Spinal cord (tissue), 10 donors: ENCODE results near the gene CREBL2. TPM values are rescaled to one million over a fixed set of nuclear protein-coding genes. Genes with fewer than 3 reads are reported as not detected.

Source experiments
- DNase-seq, 6 donors: peaks; one replicate each; pipeline versions ENCODE4 v3.0.0 to v3.0.0-alpha.2; 2013 to 2015; ENCODE audit warnings: low spot score in 6 of 6, low read depth in 4 of 6
- H3K27ac ChIP-seq: one replicate; pipeline ENCODE4 v1.5.1; 2013; ENCODE audit warnings: low read depth, low read length, control low read depth
- H3K27me3 ChIP-seq: one replicate; pipeline ENCODE4 v1.6.1; 2013; ENCODE audit warnings: low read length; ENCODE audit not compliant: control insufficient read depth, insufficient read depth
- H3K36me3 ChIP-seq: one replicate; pipeline ENCODE4 v1.6.1; 2013; ENCODE audit warnings: low read length; ENCODE audit not compliant: control insufficient read depth, insufficient read depth
- H3K4me1 ChIP-seq: one replicate; pipeline ENCODE4 v1.6.1; 2013; ENCODE audit warnings: low read length; ENCODE audit not compliant: control insufficient read depth, insufficient read depth
- H3K4me3 ChIP-seq: one replicate; pipeline ENCODE4 v1.5.1; 2013; ENCODE audit warnings: low read depth, low read length, control low read depth
- H3K9me3 ChIP-seq: one replicate; pipeline ENCODE4 v1.6.1; 2013; ENCODE audit warnings: low read length; ENCODE audit not compliant: control insufficient read depth, insufficient read depth
- WGBS: methylation state at CpG from one replicate; pipeline ENCODE4 v1.1.5; 2013; ENCODE audit warnings: missing lambda C conversion rate; ENCODE audit not compliant: insufficient coverage; 5-methylcytosine and 5-hydroxymethylcytosine counted together
- polyA plus RNA-seq, 2 donors: library from polyadenylated mRNA; unstranded; fragments of 120-200 nt; gene quantifications; one replicate each; pipeline ENCODE4 v1.2.1, GENCODE V29; 2013; ENCODE audit not compliant: insufficient read length in 2 of 2
- total RNA-seq, 2 donors: library from RNA; depleted of rRNA in 1 of 2; stranded (reverse); fragments of 120-200 nt in 1 of 2; fragments of >200 nt in 1 of 2; gene quantifications; one replicate each; pipeline versions ENCODE4 v1.2.3 to v1.2.4, GENCODE V29; 2013 to 2014
- donor health status: healthy.

Gene CREBL2
- total and polyA plus RNA-seq, 4 donors = 27.8 to 58.6 (median 31.2) TPM

- H3K27ac ChIP-seq = no peak overlapping the region
- H3K4me3 ChIP-seq = no peak overlapping the region
- H3K9me3 ChIP-seq = no peaks in the 10 kb centered on the region
- H3K4me1 ChIP-seq = peaks cover 2% of the 10 kb centered on the region
- H3K36me3 ChIP-seq = peaks cover 14% of the 10 kb centered on the region
- 61% methylated on average over 2 of the region's 7 CpGs for WGBS
- DNase-seq = no peak
- no peaks in the 10 kb centered on the region for H3K27me3 ChIP-seq
These were observed 49.6 kb downstream of the CREBL2 start for GRCh38 chr12:12661086-12661856.

GRCh38 chr12:12663644-12664294 lies 52.1 kb downstream of the CREBL2 start:
- H3K9me3 ChIP-seq = no peaks in the 10 kb centered on the region
- H3K4me1 ChIP-seq = no peaks in the 10 kb centered on the region
- peaks cover 11% of the 10 kb centered on the region for H3K36me3 ChIP-seq
- DNase-seq = no peak
- H3K27ac ChIP-seq = no peak overlapping the region
- no peak overlapping the region for H3K4me3 ChIP-seq
- 89% methylated on average over 9 of the region's 15 CpGs for WGBS
- no peaks in the 10 kb centered on the region for H3K27me3 ChIP-seq

- DNase-seq = no peak
- 88% methylated on average over 12 of the region's 13 CpGs for WGBS
- H3K4me1 ChIP-seq = no peaks in the 10 kb centered on the region
- H3K36me3 ChIP-seq = peaks cover 11% of the 10 kb centered on the region
- H3K4me3 ChIP-seq = no peak overlapping the region
- no peaks in the 10 kb centered on the region for H3K27me3 ChIP-seq
- H3K27ac ChIP-seq = no peak overlapping the region
- H3K9me3 ChIP-seq = no peaks in the 10 kb centered on the region
These were observed 53.5 kb downstream of the CREBL2 start for GRCh38 chr12:12665194-12665593.

- Histone ChIP-seq H3K27ac (no peak overlapping the region), H3K36me3 (peaks cover 5% of the 10 kb centered on the region), H3K4me1 (no peaks in the 10 kb centered on the region), H3K27me3 (no peaks in the 10 kb centered on the region), H3K9me3 (no peaks in the 10 kb centered on the region), H3K4me3 (no peak overlapping the region)
- no CpG with 5 or more reads among the region's 1 CpG for WGBS
- DNase-seq = no peak
These were observed 56.3 kb downstream of the CREBL2 start for GRCh38 chr12:12668005-12668404.

- no peaks in the 10 kb centered on the region for H3K9me3 ChIP-seq
- peak in 1 of 6 donors; percentile 8 for DNase-seq
- no peak overlapping the region for H3K27ac ChIP-seq
- WGBS = no CpG with 5 or more reads among the region's 2 CpGs
- H3K4me3 ChIP-seq = no peak overlapping the region
- no peaks in the 10 kb centered on the region for H3K4me1 ChIP-seq
- no peaks in the 10 kb centered on the region for H3K27me3 ChIP-seq
- H3K36me3 ChIP-seq = peaks cover 5% of the 10 kb centered on the region
These were observed 57.3 kb downstream of the CREBL2 start for GRCh38 chr12:12669020-12669419.

- WGBS = 80% methylated on average over 2 of the region's 8 CpGs
- Histone ChIP-seq H3K27me3 (no peaks in the 10 kb centered on the region), H3K27ac (no peak overlapping the region), H3K36me3 (no peaks in the 10 kb centered on the region), H3K4me3 (no peak overlapping the region), H3K4me1 (no peaks in the 10 kb centered on the region), H3K9me3 (no peaks in the 10 kb centered on the region)
- DNase-seq = no peak
These were observed 60.4 kb downstream of the CREBL2 start for GRCh38 chr12:12671850-12672660.

- H3K4me1 ChIP-seq = no peaks in the 10 kb centered on the region
- DNase-seq = no peak
- no peaks in the 10 kb centered on the region for H3K9me3 ChIP-seq
- WGBS = 92% methylated on average over 2 of the region's 3 CpGs
- no peak overlapping the region for H3K4me3 ChIP-seq
- H3K27ac ChIP-seq = no peak overlapping the region
- no peaks in the 10 kb centered on the region for H3K36me3 ChIP-seq
- H3K27me3 ChIP-seq = no peaks in the 10 kb centered on the region
These were observed 61.6 kb downstream of the CREBL2 start for GRCh38 chr12:12673296-12673695.

GRCh38 chr12:12676605-12677004 lies 64.9 kb downstream of the CREBL2 start:
- Histone ChIP-seq H3K36me3 (no peaks in the 10 kb centered on the region), H3K4me3 (no peak overlapping the region), H3K9me3 (no peaks in the 10 kb centered on the region), H3K4me1 (peaks cover 4% of the 10 kb centered on the region), H3K27me3 (no peaks in the 10 kb centered on the region), H3K27ac (no peak overlapping the region)
- no peak for DNase-seq
- WGBS = 39% methylated on average over 2 of the region's 3 CpGs

- WGBS = 79% methylated on average over 3 of the region's 5 CpGs
These were observed 69.5 kb downstream of the CREBL2 start for GRCh38 chr12:12681061-12681765.

More at GRCh38 chr12:12681061-12681765, 69.5 kb downstream of the CREBL2 start:
- H3K27ac ChIP-seq = no peak overlapping the region
- no peaks in the 10 kb centered on the region for H3K9me3 ChIP-seq
- peaks cover 8% of the 10 kb centered on the region for H3K4me1 ChIP-seq
- no peaks in the 10 kb centered on the region for H3K36me3 ChIP-seq
- no peaks in the 10 kb centered on the region for H3K27me3 ChIP-seq
- DNase-seq = no peak
- H3K4me3 ChIP-seq = no peak overlapping the region
